B cell (primary cell): ENCODE measurements around the gene TALDO1. TPM values are rescaled to one million over a fixed set of nuclear protein-coding genes. Genes with fewer than 3 reads are reported as not detected.

Experiments
- ATAC-seq: fragments of 200-7000 bp; cut with Tn5 transposase; one replicate; pipeline ENCODE4 v1.10.0; 2021; ENCODE audit warnings: low read depth, mild to moderate bottlenecking, moderate number of reproducible peaks, moderate library complexity
- CTCF ChIA-PET: fragments of 350-600 bp; sonication (Branson Sonifier 250); formaldehyde crosslinking; loops from one replicate; lab custom pipeline; 2021; ENCODE audit warnings: antibody characterized with exemption, inconsistent platforms; lab: Charles Lee
- POLR2A ChIA-PET: fragments of 350-600 bp; sonication (Branson Sonifier 250); formaldehyde crosslinking; loops from one replicate; lab custom pipeline; 2021; ENCODE audit warnings: antibody characterized with exemption; lab: Charles Lee
- DNase-seq: peaks from one replicate; pipeline ENCODE4 v3.0.0; 2013
- H2AFZ ChIP-seq: 2 replicates; pipeline ENCODE4 v1.6.1; 2012; ENCODE audit warnings: mild to moderate bottlenecking, low read depth, low read length; ENCODE audit not compliant: insufficient read depth, poor library complexity, severe bottlenecking
- H3K27ac ChIP-seq, 2 donors: 1 replicate in 1 of 2; 2 replicates in 1 of 2; pipeline ENCODE4 v1.5.1; 2012 to 2013; ENCODE audit warnings: low read length in 2 of 2, mild to moderate bottlenecking in 2 of 2, moderate library complexity in 1 of 2
- H3K27me3 ChIP-seq, 4 experiments: fragments of 200-600 bp in 1 of 4; sonication (generic) in 1 of 4; replicated peaks in 1 of 4; 1 replicate in 2 of 4; 2 replicates in 2 of 4; pipeline versions ENCODE4 v1.6.1 to v1.7.0; 2013 to 2016; ENCODE audit warnings: low read length in 3 of 4, mild to moderate bottlenecking in 2 of 4, mixed read lengths in 1 of 4, moderate library complexity in 1 of 4; ENCODE audit not compliant: insufficient read depth in 4 of 4, control insufficient read depth in 3 of 4; ENCODE audit errors: control extremely low read depth in 1 of 4
- H3K36me3 ChIP-seq, 2 experiments: replicated peaks in 1 of 2; 1 replicate in 1 of 2; 2 replicates in 1 of 2; pipeline versions ENCODE4 v1.6.1 to v1.7.1; 2013; ENCODE audit warnings: low read length in 1 of 2; ENCODE audit not compliant: insufficient read depth in 2 of 2, control insufficient read depth in 1 of 2; ENCODE audit errors: control extremely low read depth in 1 of 2, extremely low read depth in 1 of 2
- H3K4me1 ChIP-seq, 2 donors: fragments of 200-600 bp in 1 of 2; sonication (generic) in 1 of 2; 1 replicate in 1 of 2; 2 replicates in 1 of 2; pipeline versions ENCODE4 v1.5.1 to v1.6.1; 2013 to 2017; ENCODE audit warnings: low read length in 2 of 2; ENCODE audit not compliant: control insufficient read depth in 2 of 2, insufficient read depth in 2 of 2
- H3K4me2 ChIP-seq: replicated peaks from 2 replicates; pipeline ENCODE3; 2012; ENCODE audit warnings: mild to moderate bottlenecking, low read depth, low read length; ENCODE audit not compliant: poor library complexity, severe bottlenecking
- H3K4me3 ChIP-seq, 5 experiments: fragments of 200-600 bp in 1 of 5; sonication (generic) in 1 of 5; 1 replicate in 3 of 5; 2 replicates in 2 of 5; pipeline versions ENCODE4 v1.5.1 to v1.7.0; 2011 to 2016; ENCODE audit warnings: low read length in 4 of 5, mild to moderate bottlenecking in 4 of 5, low read depth in 2 of 5, control low read depth in 1 of 5, moderate library complexity in 1 of 5; ENCODE audit not compliant: insufficient read depth in 1 of 5; ENCODE audit errors: control extremely low read depth in 1 of 5, extremely low read depth in 1 of 5
- H3K79me2 ChIP-seq: fragments of 200-600 bp; sonication (generic); one replicate; pipeline ENCODE4 v1.6.0; 2016; ENCODE audit warnings: low read length; ENCODE audit not compliant: control insufficient read depth, insufficient read depth
- H3K9ac ChIP-seq: fragments of 200-600 bp; sonication (generic); 2 replicates; pipeline ENCODE4 v1.6.1; 2017; ENCODE audit warnings: mild to moderate bottlenecking, low read length, moderate library complexity
- H3K9me3 ChIP-seq, 3 donors: one replicate each; pipeline versions ENCODE4 v1.6.1 to v1.7.1; 2013; ENCODE audit warnings: low read length in 2 of 3; ENCODE audit not compliant: control insufficient read depth in 2 of 3, insufficient read depth in 1 of 3; ENCODE audit errors: control extremely low read depth in 1 of 3
- H4K20me1 ChIP-seq: 2 replicates; pipeline ENCODE4 v1.6.0; 2012; ENCODE audit warnings: mild to moderate bottlenecking, low read length; ENCODE audit not compliant: insufficient read depth, control insufficient read depth, poor library complexity, severe bottlenecking
- H3K27ac Mint-ChIP-seq: one replicate; pipeline ENCODE4 v1.8.0; 2021; ENCODE audit warnings: mixed read lengths
- H3K27me3 Mint-ChIP-seq: one replicate; pipeline ENCODE4 v1.8.0; 2021; ENCODE audit warnings: mixed read lengths
- H3K4me1 Mint-ChIP-seq: one replicate; pipeline ENCODE4 v1.8.0; 2021; ENCODE audit warnings: mixed read lengths
- H3K4me3 Mint-ChIP-seq: one replicate; pipeline ENCODE4 v1.8.0; 2021; ENCODE audit warnings: mixed read lengths
- H3K9me3 Mint-ChIP-seq: one replicate; pipeline ENCODE4 v1.8.0; 2022; ENCODE audit warnings: mixed read lengths; ENCODE audit not compliant: insufficient read depth
- EZH2 ChIP-seq: IDR thresholded peaks from 2 replicates; pipeline ENCODE4 v1.6.1; 2012; ENCODE audit warnings: borderline replicate concordance, low read depth, mild to moderate bottlenecking, moderate library complexity, low read length; ENCODE audit not compliant: insufficient read depth, poor library complexity, severe bottlenecking
- WGBS: methylation state at CpG from one replicate; pipeline ENCODE4 v1.1.5; 2013; ENCODE audit warnings: missing lambda C conversion rate; ENCODE audit not compliant: insufficient coverage; 5-methylcytosine and 5-hydroxymethylcytosine counted together
- intact Hi-C: fragments of 100-400 bp; cut with micrococcal nuclease; formaldehyde crosslinking; loops from one replicate; pipeline ENCODE4 v1.10.0; 2022
- polyA plus RNA-seq: library from polyadenylated mRNA; depleted of rRNA; stranded (reverse); fragments of >200 nt; gene quantifications from 2 replicates; pipeline ENCODE4 v1.2.3, GENCODE V29; 2012
- total RNA-seq, 2 donors: library from RNA; stranded (reverse); fragments of 120-200 nt in 1 of 2; gene quantifications; 1 replicate in 1 of 2; 2 replicates in 1 of 2; pipeline versions ENCODE4 v1.2.3 to v1.2.4, GENCODE V29; 2013 to 2022
- TF ChIP-seq, protein P1 (sequence below): fragments of 200-600 bp; IDR thresholded peaks from one replicate; pipeline ENCODE4 v1.8.0; 2022; ENCODE audit warnings: antibody characterized with exemption, mild to moderate bottlenecking

The TALDO1 gene
- total and polyA plus RNA-seq, 2 donors (not counting 1 experiment from before 2014, with no cell fraction given) = 82.4 to 116 TPM

DNA sequence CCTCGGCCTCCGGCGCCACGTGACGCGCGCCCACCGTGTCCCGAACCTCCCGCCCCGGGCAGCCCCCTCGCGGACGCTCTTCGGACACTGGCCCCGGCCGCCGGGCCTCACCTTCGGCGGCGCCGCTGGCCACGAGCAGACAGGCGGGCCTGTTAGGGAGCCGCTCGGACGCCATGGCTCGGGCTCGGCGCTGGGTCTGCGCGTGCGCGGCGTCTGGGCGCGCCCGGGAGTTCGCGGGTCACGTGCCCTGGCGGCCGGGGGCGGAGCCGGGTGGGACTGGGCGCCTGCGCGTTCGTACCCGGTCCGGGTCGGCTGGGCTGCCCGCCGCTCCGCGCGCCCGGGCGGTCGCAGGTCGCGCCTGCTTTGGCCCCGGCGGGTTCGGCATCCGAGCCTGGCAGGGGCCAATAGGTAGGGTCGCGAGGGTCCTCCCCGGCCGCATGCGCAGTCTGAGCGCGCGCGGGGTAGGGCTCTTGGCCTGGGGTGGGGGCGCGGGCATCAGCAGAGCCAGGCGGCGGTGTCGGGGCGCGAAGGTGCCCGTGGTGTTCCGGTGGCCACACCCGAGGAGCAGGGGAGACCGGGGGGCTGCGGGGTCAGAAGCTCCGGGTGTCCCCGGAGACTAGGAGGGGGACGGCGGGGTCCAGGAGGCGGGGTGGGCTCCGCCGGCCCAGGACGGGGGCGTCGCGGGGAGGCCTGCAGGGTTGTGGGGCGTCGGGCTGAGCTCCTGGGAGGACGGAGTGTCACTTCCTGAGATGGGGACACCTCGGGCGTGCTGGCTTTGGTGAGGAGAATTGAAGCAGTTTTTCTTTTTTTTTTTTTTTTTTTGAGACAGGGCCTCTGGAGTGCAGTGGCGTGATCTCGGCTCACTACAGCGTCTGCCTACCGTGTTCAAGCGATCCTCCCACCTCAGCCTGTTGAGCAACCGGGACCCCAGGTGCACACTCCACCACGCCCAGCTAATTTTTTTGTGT is 30.3 kb downstream of the TALDO1 start, which contains the start of gene GATD1:
Gene GATD1 (minus strand): TSS at position 200 of the 968 bp plus-strand sequence. CDS start 25 bp downstream, at position 175.
- ATAC-seq (peak; percentile 89), DNase-seq (peak; percentile 94)
- peaks cover 0 to 4% of the 10 kb centered on the region in 2 experiments for H3K36me3 ChIP-seq
- TF ChIP-seq EZH2 = no peak
- TF ChIP-seq, protein P1, sequence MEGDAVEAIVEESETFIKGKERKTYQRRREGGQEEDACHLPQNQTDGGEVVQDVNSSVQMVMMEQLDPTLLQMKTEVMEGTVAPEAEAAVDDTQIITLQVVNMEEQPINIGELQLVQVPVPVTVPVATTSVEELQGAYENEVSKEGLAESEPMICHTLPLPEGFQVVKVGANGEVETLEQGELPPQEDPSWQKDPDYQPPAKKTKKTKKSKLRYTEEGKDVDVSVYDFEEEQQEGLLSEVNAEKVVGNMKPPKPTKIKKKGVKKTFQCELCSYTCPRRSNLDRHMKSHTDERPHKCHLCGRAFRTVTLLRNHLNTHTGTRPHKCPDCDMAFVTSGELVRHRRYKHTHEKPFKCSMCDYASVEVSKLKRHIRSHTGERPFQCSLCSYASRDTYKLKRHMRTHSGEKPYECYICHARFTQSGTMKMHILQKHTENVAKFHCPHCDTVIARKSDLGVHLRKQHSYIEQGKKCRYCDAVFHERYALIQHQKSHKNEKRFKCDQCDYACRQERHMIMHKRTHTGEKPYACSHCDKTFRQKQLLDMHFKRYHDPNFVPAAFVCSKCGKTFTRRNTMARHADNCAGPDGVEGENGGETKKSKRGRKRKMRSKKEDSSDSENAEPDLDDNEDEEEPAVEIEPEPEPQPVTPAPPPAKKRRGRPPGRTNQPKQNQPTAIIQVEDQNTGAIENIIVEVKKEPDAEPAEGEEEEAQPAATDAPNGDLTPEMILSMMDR = no peak
- under 1% methylated on average over 101 of the region's 110 CpGs for WGBS
- Mint-ChIP-seq H3K4me3 (peak within 1 kb of the TSS; percentile 80), H3K27me3 (no peaks in the 10 kb centered on the region), H3K27ac (peak within 1 kb of the TSS; percentile 63), H3K4me1 (peaks cover 18% of the 10 kb centered on the region), H3K9me3 (no peaks in the 10 kb centered on the region)
- intact Hi-C loops = loop anchor here (1.0 to 2.0 kb wide), 2 partner anchors 20 to 31 kb away; partner anchors contain the start of gene TALDO1
- H4K20me1 ChIP-seq = peaks cover 62% of the 10 kb centered on the region
- POLR2A ChIA-PET = interaction anchor here (0.5 to 0.7 kb wide), 6 partner anchors 23 to 362 kb away, joined by 3 to 9 read pairs (median 6); partner anchors contain the start of gene PNPLA2
- no peaks in the 10 kb centered on the region for H3K27me3 ChIP-seq
- H3K4me3 ChIP-seq = peak within 1 kb of the TSS; percentile 18 to 80 (median 73)
- peak within 1 kb of the TSS; percentile 99 for H2AFZ ChIP-seq
- H3K9me3 ChIP-seq = no peaks in the 10 kb centered on the region
- CTCF ChIA-PET = interaction anchor here (0.6 to 1.5 kb wide), 4 partner anchors 16 to 118 kb away, joined by 3 read pairs; no protein-coding TSS in a partner anchor
- peak within 1 kb of the TSS; percentile 99 for H3K4me2 ChIP-seq
- peak within 1 kb of the TSS; percentile 12 to 76 for H3K27ac ChIP-seq
- peak within 1 kb of the TSS; percentile 86 for H3K9ac ChIP-seq
- H3K79me2 ChIP-seq = peaks cover 61% of the 10 kb centered on the region
- H3K4me1 ChIP-seq = peaks cover 12 to 24% of the 10 kb centered on the region in 2 donors
